Hepatocyte (in vitro differentiated cells): ENCODE results near the gene BBLN.

ENCODE experiments used
- EZH2 ChIP-seq: fragments of 200-600 bp; sonication (generic); IDR thresholded peaks from 2 replicates; pipeline ENCODE4 v1.6.1; 2016; ENCODE audit warnings: antibody characterized with exemption, mild to moderate bottlenecking, borderline replicate concordance
- EZH2phosphoT487 ChIP-seq: fragments of 200-600 bp; sonication (generic); IDR thresholded peaks from one replicate; pipeline ENCODE4 v1.6.1; 2018; ENCODE audit warnings: antibody characterized with exemption, mild to moderate bottlenecking, low read depth, moderate library complexity; ENCODE audit not compliant: unreplicated experiment, severe bottlenecking
- TF ChIP-seq, protein P1 (sequence below): fragments of 200-600 bp; sonication (generic); IDR thresholded peaks from 2 replicates; pipeline ENCODE4 v1.5.1; 2016; ENCODE audit warnings: antibody characterized with exemption, mild to moderate bottlenecking; ENCODE audit not compliant: poor library complexity

- TF ChIP-seq, protein P1, sequence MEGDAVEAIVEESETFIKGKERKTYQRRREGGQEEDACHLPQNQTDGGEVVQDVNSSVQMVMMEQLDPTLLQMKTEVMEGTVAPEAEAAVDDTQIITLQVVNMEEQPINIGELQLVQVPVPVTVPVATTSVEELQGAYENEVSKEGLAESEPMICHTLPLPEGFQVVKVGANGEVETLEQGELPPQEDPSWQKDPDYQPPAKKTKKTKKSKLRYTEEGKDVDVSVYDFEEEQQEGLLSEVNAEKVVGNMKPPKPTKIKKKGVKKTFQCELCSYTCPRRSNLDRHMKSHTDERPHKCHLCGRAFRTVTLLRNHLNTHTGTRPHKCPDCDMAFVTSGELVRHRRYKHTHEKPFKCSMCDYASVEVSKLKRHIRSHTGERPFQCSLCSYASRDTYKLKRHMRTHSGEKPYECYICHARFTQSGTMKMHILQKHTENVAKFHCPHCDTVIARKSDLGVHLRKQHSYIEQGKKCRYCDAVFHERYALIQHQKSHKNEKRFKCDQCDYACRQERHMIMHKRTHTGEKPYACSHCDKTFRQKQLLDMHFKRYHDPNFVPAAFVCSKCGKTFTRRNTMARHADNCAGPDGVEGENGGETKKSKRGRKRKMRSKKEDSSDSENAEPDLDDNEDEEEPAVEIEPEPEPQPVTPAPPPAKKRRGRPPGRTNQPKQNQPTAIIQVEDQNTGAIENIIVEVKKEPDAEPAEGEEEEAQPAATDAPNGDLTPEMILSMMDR: peak; percentile 100
- no peak for TF ChIP-seq EZH2phosphoT487
- no peak for TF ChIP-seq EZH2
Measured at GRCh38 chr9:128117613-128118471, 42.2 kb upstream of the BBLN start.
